Endothelial cell of umbilical vein (primary cell): ENCODE results near the gene PLEKHG4B. TPM values are rescaled to one million over a fixed set of nuclear protein-coding genes. Genes with fewer than 3 reads are reported as not detected.

Experiments
- BruUV-seq: library from RNA; stranded (reverse); fragments of 400-500 nt; replicated peaks from 2 replicates; lab custom pipeline; 2021; lab: Mats Ljungman, UMichigan
- CTCF ChIA-PET: fragments of 300-600, 350-600 bp; sonication (Branson Sonifier 250); formaldehyde crosslinking; loops from one replicate; lab custom pipeline; 2021; ENCODE audit warnings: antibody characterized with exemption, inconsistent platforms; lab: Charles Lee
- POLR2A ChIA-PET: fragments of 300-600, 350-600 bp; sonication (Branson Sonifier 250); formaldehyde crosslinking; loops from one replicate; lab custom pipeline; 2021; ENCODE audit warnings: antibody characterized with exemption, inconsistent platforms; lab: Charles Lee
- DNase-seq: peaks from one replicate; pipeline ENCODE4 v3.0.0-alpha.2; 2011; ENCODE audit warnings: low read depth, low spot score
- FAIRE-seq: peaks from 2 replicates; lab custom pipeline; 2011; peaks lifted over from hg19 to GRCh38; lab: Jason Lieb, UNC
- H2AFZ ChIP-seq: 2 replicates; pipeline ENCODE4 v1.6.0; 2012; ENCODE audit warnings: low read depth, low read length, control low read depth, inconsistent platforms
- H3K27ac ChIP-seq: 2 replicates; pipeline ENCODE4 v1.5.1; 2011; ENCODE audit warnings: low read depth, mild to moderate bottlenecking, control low read depth, low read length, moderate library complexity; ENCODE audit not compliant: insufficient read depth
- H3K27me3 ChIP-seq, 2 experiments: 2 replicates each; pipeline versions ENCODE4 v1.6.0 to v1.6.1; 2011; ENCODE audit warnings: low read length in 2 of 2, mixed read lengths in 1 of 2; ENCODE audit not compliant: control insufficient read depth in 2 of 2, insufficient read depth in 2 of 2
- H3K36me3 ChIP-seq, 2 experiments: 2 replicates in 1 of 2; 3 replicates in 1 of 2; pipeline ENCODE4 v1.5.1; 2011; ENCODE audit warnings: low read length in 2 of 2, mild to moderate bottlenecking in 1 of 2, moderate library complexity in 1 of 2; ENCODE audit not compliant: control insufficient read depth in 2 of 2, insufficient read depth in 2 of 2; ENCODE audit errors: extremely low read depth in 1 of 2
- H3K4me1 ChIP-seq: 3 replicates; pipeline ENCODE4 v1.5.1; 2011; ENCODE audit warnings: mild to moderate bottlenecking, low read length; ENCODE audit not compliant: control insufficient read depth, insufficient read depth; ENCODE audit errors: extremely low read depth
- H3K4me2 ChIP-seq: 2 replicates; pipeline ENCODE4 v1.6.1; 2011; ENCODE audit warnings: low read length, control low read depth, mixed read lengths; ENCODE audit not compliant: insufficient read depth
- H3K4me3 ChIP-seq, 3 experiments: fragments of 200-600 bp in 1 of 3; sonication (generic), shearing (Covaris generic) in 1 of 3; replicated peaks in 1 of 3; 2 replicates each; pipeline ENCODE4 v1.5.1; 2011 to 2016; ENCODE audit warnings: control low read depth in 3 of 3, low read length in 3 of 3, mild to moderate bottlenecking in 2 of 3, inconsistent platforms in 1 of 3, low read depth in 1 of 3, moderate library complexity in 1 of 3; ENCODE audit not compliant: insufficient read depth in 1 of 3
- H3K79me2 ChIP-seq: 2 replicates; pipeline ENCODE4 v1.6.0; 2012; ENCODE audit warnings: low read length, inconsistent platforms; ENCODE audit not compliant: control insufficient read depth, insufficient read depth
- H3K9ac ChIP-seq: replicated peaks from 2 replicates; pipeline ENCODE3; 2011; ENCODE audit warnings: low read length, control low read depth; ENCODE audit not compliant: insufficient read depth; ENCODE audit errors: extremely low read depth
- H3K9me1 ChIP-seq: replicated peaks from 3 replicates; pipeline ENCODE4 v1.6.0; 2011; ENCODE audit warnings: mild to moderate bottlenecking, low read length; ENCODE audit not compliant: control insufficient read depth, insufficient read depth; ENCODE audit errors: extremely low read depth
- H3K9me3 ChIP-seq: replicated peaks from 2 replicates; pipeline ENCODE4 v1.5.1; 2012; ENCODE audit warnings: low read length, inconsistent platforms; ENCODE audit not compliant: control insufficient read depth, insufficient read depth
- H4K20me1 ChIP-seq: replicated peaks from 2 replicates; pipeline ENCODE3; 2011; ENCODE audit warnings: mild to moderate bottlenecking, low read length; ENCODE audit not compliant: control insufficient read depth, insufficient read depth; ENCODE audit errors: extremely low read depth
- CTCF ChIP-seq, 2 donors: IDR thresholded peaks; 1 replicate in 1 of 2; 2 replicates in 1 of 2; pipeline ENCODE4 v1.5.1; 2011; ENCODE audit warnings: low read length in 2 of 2, mild to moderate bottlenecking in 2 of 2, moderate library complexity in 2 of 2, control low read depth in 1 of 2, inconsistent platforms in 1 of 2, low read depth in 1 of 2; ENCODE audit not compliant: insufficient read depth in 1 of 2; ENCODE audit errors: extremely low read depth in 1 of 2
- EZH2 ChIP-seq: IDR thresholded peaks from 2 replicates; pipeline ENCODE4 v1.6.1; 2012; ENCODE audit warnings: borderline replicate concordance, low read depth, mild to moderate bottlenecking, moderate library complexity, low read length, inconsistent platforms; ENCODE audit not compliant: severe bottlenecking
- FOS ChIP-seq: IDR thresholded peaks from 2 replicates; pipeline ENCODE4 v1.6.1; 2011; ENCODE audit warnings: mild to moderate bottlenecking, low read length, moderate library complexity, borderline replicate concordance; ENCODE audit not compliant: insufficient read depth
- GATA2 ChIP-seq: IDR thresholded peaks from 2 replicates; pipeline ENCODE4 v1.7.0; 2011; ENCODE audit warnings: low read depth, mild to moderate bottlenecking, moderate library complexity, mixed read lengths, low read length; ENCODE audit not compliant: insufficient read length, insufficient read depth
- JUN ChIP-seq: IDR thresholded peaks from 2 replicates; pipeline ENCODE4 v1.6.1; 2011; ENCODE audit warnings: borderline replicate concordance, low read depth; ENCODE audit not compliant: insufficient read length, insufficient read depth
- MAX ChIP-seq: IDR thresholded peaks from 2 replicates; pipeline ENCODE4 v1.6.1; 2011; ENCODE audit not compliant: insufficient read depth, insufficient read length
- MYC ChIP-seq: IDR thresholded peaks from one replicate; pipeline ENCODE4 v1.6.1; 2011; ENCODE audit warnings: mild to moderate bottlenecking, low read depth, low read length
- POLR2A ChIP-seq: IDR thresholded peaks from 2 replicates; pipeline ENCODE4 v1.6.1; 2012; ENCODE audit warnings: low read depth, mild to moderate bottlenecking, control low read depth, low read length
- POLR2AphosphoS5 ChIP-seq: IDR thresholded peaks from 2 replicates; pipeline ENCODE4 v1.6.1; 2012; ENCODE audit warnings: low read depth, mild to moderate bottlenecking, control low read depth, low read length, moderate library complexity; ENCODE audit not compliant: insufficient read depth
- dilution Hi-C: fragments of 300-500 bp; cut with MboI; formaldehyde crosslinking; loops from one replicate; pipeline ENCODE4 v1.15.0; 2019; ENCODE audit warnings: low sequenced_read_pairs; ENCODE audit not compliant: extremely low pct_ligation_motif_present
- intact Hi-C: fragments of 100-400 bp; cut with micrococcal nuclease; formaldehyde crosslinking; loops from one replicate; pipeline ENCODE4 v1.10.0; 2022
- polyA plus RNA-seq, 4 experiments: library from polyadenylated mRNA; depleted of rRNA in 3 of 4; stranded (reverse) in 3 of 4; unstranded in 1 of 4; fragments of >200 nt; gene quantifications; 2 replicates each; pipeline versions ENCODE4 v1.2.1 to v1.2.3, GENCODE V29; 2011 to 2012; ENCODE audit warnings: missing spikeins in 1 of 4
- total RNA-seq: library from RNA; stranded (reverse); gene quantifications from 2 replicates; pipeline ENCODE4 v1.2.3, GENCODE V29; 2021

PLEKHG4B gene
- total and polyA plus RNA-seq, 2 donors (not counting 3 experiments of a cell fraction or from before 2014, with no cell fraction given) = not detected

- H3K9me1 ChIP-seq = no peaks in the 10 kb centered on the region
- no peak overlapping the region for H2AFZ ChIP-seq
- no peak overlapping the region for H3K4me2 ChIP-seq
- H3K36me3 ChIP-seq = no peaks in the 10 kb centered on the region
- H3K4me3 ChIP-seq = no peak overlapping the region
- no peak for FAIRE-seq
- dilution Hi-C loops = no loop called here
- peaks cover 0 to 2% of the 10 kb centered on the region in 2 experiments for H3K27me3 ChIP-seq
- CTCF ChIA-PET = no interaction called here
- TF ChIP-seq CTCF (IDR thresholded peaks at IDR 0.05; ENCODE audit: extremely low read depth in 1 of 2, insufficient read depth in 1 of 2, low read depth in 1 of 2, low read length in 2 of 2) = no peak
- no peak for TF ChIP-seq JUN
- TF ChIP-seq MAX = no peak
- no peak for TF ChIP-seq EZH2
- H3K9ac ChIP-seq = no peak overlapping the region
- no peak overlapping the region for H3K27ac ChIP-seq
- no peaks in the 10 kb centered on the region for H3K4me1 ChIP-seq
- POLR2A ChIA-PET = no interaction called here
- H3K9me3 ChIP-seq = no peaks in the 10 kb centered on the region
- no peak for DNase-seq
- intact Hi-C loops = no loop called here
- no peaks in the 10 kb centered on the region for H3K79me2 ChIP-seq
- BruUV-seq = no TSS peak
- H4K20me1 ChIP-seq = no peaks in the 10 kb centered on the region
Measured at GRCh38 chr5:79821-80220, 12.1 kb upstream of the PLEKHG4B start.

- dilution Hi-C loops = no loop called here
Measured at GRCh38 chr5:81391-82021, 10.5 kb upstream of the PLEKHG4B start.

More at GRCh38 chr5:81391-82021, 10.5 kb upstream of the PLEKHG4B start:
- CTCF ChIA-PET = no interaction called here
- no TSS peak for BruUV-seq
- intact Hi-C loops = no loop called here
- no peak overlapping the region for H3K4me2 ChIP-seq
- no peaks in the 10 kb centered on the region for H3K4me1 ChIP-seq
- FAIRE-seq = no peak
- no peaks in the 10 kb centered on the region for H3K79me2 ChIP-seq
- no peak overlapping the region for H3K27ac ChIP-seq
- H4K20me1 ChIP-seq = no peaks in the 10 kb centered on the region
- no peak for DNase-seq
- POLR2A ChIA-PET = no interaction called here
- TF ChIP-seq GATA2 (no peak), EZH2 (no peak), MYC (no peak), MAX (no peak), POLR2A (no peak), POLR2AphosphoS5 (no peak), JUN (no peak), CTCF (IDR thresholded peaks at IDR 0.05; ENCODE audit: extremely low read depth in 1 of 2, insufficient read depth in 1 of 2, low read depth in 1 of 2, low read length in 2 of 2) (no peak), FOS (no peak)
- no peaks in the 10 kb centered on the region for H3K27me3 ChIP-seq
- H3K9me3 ChIP-seq = no peaks in the 10 kb centered on the region
- H3K4me3 ChIP-seq = no peak overlapping the region
- no peaks in the 10 kb centered on the region for H3K9me1 ChIP-seq
- no peak overlapping the region for H3K9ac ChIP-seq
- H3K36me3 ChIP-seq = no peaks in the 10 kb centered on the region
- H2AFZ ChIP-seq = no peak overlapping the region
